ENCODE measurements around the gene FAH. TPM values are rescaled to one million over a fixed set of nuclear protein-coding genes. Genes with fewer than 3 reads are reported as not detected.

Gene FAH
- 1 to 10 TPM; 7.2 TPM for total RNA-seq
- 1 to 10 TPM; 6.2 to 8.9 TPM for polyA plus RNA-seq

DNA sequence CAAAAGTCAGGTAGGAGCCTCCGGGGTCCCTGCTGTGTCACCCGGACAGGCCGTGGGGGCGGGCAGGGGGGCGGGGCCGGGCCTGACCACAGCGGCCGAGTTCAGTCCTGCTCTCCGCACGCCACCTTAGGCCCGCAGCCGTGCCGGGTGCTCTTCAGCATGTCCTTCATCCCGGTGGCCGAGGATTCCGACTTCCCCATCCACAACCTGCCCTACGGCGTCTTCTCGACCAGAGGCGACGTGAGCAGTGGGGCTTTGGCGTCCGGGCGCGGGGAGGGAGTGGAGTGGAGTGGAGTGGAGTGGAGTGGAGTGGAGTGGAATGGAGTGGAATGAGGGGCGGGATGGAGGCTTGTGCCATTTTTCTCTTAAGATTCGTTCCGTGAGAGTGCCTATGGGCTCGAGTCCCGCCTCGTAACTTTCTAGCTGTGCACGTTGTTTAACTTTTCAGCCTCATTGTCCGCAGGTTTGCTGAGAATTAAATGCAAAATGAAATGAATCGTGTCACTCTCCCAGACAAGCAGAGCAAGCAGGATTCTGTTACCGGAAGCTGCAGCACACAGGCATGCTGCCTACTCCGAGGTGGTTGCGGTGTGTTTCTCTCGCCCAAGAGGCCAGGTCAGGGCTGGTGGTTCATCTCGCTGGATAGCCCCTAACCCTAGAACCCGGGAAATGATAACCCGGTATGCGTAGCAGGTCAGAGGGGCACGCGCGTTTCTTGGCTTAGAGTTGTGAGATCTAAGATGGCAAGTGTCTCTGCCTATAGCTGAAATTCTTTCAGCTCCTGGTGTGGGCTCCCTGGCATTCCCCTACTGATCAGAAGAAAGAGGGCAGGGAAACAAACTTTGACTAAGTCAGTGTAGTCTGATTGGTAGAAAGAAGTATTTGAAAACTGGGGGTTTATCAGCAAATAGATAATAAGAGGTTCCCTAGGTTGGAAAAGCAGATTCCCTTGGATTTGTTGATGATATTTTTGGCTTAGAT lies at the start of gene FAH:
Gene FAH (plus strand): TSS at position 104 of the 981 bp plus-strand sequence. CDS start 56 bp downstream, at position 160.
- H3K27me3 ChIP-seq (ENCODE audit: insufficient read depth, low read length) = no peaks in the 10 kb centered on the region
- POLR2A ChIA-PET (ENCODE audit: partially characterized antibody) = interaction anchor here (1.0 to 2.5 kb wide), 4 partner anchors 8 to 257 kb away, joined by 3 to 29 read pairs (median 8); partner anchors contain the start of genes MTHFS and ZFAND6
- peak; percentile 47 to 55 (median 52) for DNase-seq
- Mint-ChIP-seq H3K36me3 (peaks cover 0 to 4% of the 10 kb centered on the region in 2 donors), H3K4me1 (peaks cover 16 to 23% (median 20%) of the 10 kb centered on the region in 4 donors), H3K27me3 (no peaks in the 10 kb centered on the region), H3K9me3 (no peaks in the 10 kb centered on the region), H3K4me3 (peak within 1 kb of the TSS; percentile 91 to 95 (median 93)), H3K27ac (peak within 1 kb of the TSS; percentile 89 to 96 (median 89))
- peaks cover 14% of the 10 kb centered on the region for H3K4me1 ChIP-seq (ENCODE audit: insufficient read depth, low read length)
- no peaks in the 10 kb centered on the region for H3K9me3 ChIP-seq (ENCODE audit: control insufficient read depth in 1 of 2, low read length in 2 of 2)
- peak within 1 kb of the TSS; percentile 73 for H3K27ac ChIP-seq (ENCODE audit: low read depth, low read length)
- no peaks in the 10 kb centered on the region for H3K36me3 ChIP-seq (ENCODE audit: insufficient read depth, low read length)
- CTCF ChIA-PET (ENCODE audit: partially characterized antibody) = interaction anchor here (0.7 kb wide), 1 partner anchor 19 kb away, joined by 3 read pairs; no protein-coding TSS in a partner anchor
- H3K4me3 ChIP-seq (ENCODE audit: low read length in 2 of 2) = peak within 1 kb of the TSS; percentile 15 to 82
- intact Hi-C loops (cut with micrococcal nuclease) = loop anchor here (1.0 to 5.0 kb wide), 3 partner anchors 94 to 230 kb away; partner anchors contain the start of gene ZFAND6

DNA sequence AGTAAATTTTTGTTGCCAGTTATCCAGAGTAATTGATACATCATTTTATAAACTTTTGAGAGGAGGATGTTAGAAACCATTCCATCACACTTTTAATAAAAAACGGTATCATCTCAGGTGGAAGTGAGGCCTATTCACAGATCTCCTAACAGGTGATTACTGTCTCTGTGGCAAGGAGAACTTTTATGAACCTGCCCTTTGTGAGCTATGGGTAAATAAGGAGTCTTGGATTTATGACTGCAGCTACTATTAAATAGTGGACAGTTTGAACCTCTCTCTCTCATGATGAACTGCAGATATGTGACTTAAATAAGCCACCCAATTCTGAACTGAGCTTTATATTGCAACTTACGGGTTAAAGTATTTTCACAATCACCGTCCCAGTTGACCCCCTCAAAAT lies 47.6 kb upstream of the FAH start:
- no peak overlapping the region for H3K27ac Mint-ChIP-seq
- POLR2A ChIA-PET (ENCODE audit: partially characterized antibody) = no interaction called here

DNA sequence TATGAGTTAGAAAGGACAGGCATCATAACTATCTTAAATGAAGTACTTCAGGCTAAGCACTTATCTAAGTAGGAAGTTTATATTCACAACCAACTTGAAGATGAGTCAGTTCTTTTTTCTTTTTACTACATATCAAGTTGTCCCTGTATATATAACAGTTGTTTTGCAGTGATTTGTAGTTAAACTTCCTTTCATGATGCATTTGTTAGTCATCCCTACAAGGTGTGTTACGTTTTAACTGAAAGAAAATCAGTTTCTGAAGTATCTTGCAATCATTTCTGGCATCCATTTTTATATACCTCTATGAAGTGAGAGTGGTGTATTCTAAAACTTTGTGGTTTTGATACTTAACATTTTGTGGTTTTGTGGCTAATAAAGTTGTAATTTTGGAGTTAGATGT lies 47.2 kb upstream of the FAH start:
- intact Hi-C loops (cut with micrococcal nuclease) = no loop called here
- H3K36me3 Mint-ChIP-seq = peaks cover 12% of the 10 kb centered on the region in 2 donors

More for the DNA sequence above, 47.6 kb upstream of the FAH start:
- Histone ChIP-seq H3K9me3 (ENCODE audit: control insufficient read depth in 1 of 2, low read length in 2 of 2) (no peaks in the 10 kb centered on the region), H3K27me3 (ENCODE audit: insufficient read depth, low read length) (no peaks in the 10 kb centered on the region), H3K4me3 (ENCODE audit: low read length in 2 of 2) (no peak overlapping the region), H3K27ac (ENCODE audit: low read depth, low read length) (no peak overlapping the region), H3K4me1 (ENCODE audit: insufficient read depth, low read length) (peaks cover 13% of the 10 kb centered on the region), H3K36me3 (ENCODE audit: insufficient read depth, low read length) (no peaks in the 10 kb centered on the region)
- no peaks in the 10 kb centered on the region for H3K27me3 Mint-ChIP-seq
- H3K9me3 Mint-ChIP-seq = no peaks in the 10 kb centered on the region
- DNase-seq = no peak
- H3K4me3 Mint-ChIP-seq = peak overlapping the region in 1 of 8 donors; percentile 17
- H3K36me3 Mint-ChIP-seq = peaks cover 12% of the 10 kb centered on the region in 2 donors
- intact Hi-C loops (cut with micrococcal nuclease) = no loop called here
- CTCF ChIA-PET (ENCODE audit: partially characterized antibody) = interaction anchor here (0.6 kb wide), 1 partner anchor 14 kb away, joined by 4 read pairs; no protein-coding TSS in a partner anchor
- H3K4me1 Mint-ChIP-seq = peaks cover 32 to 53% (median 33%) of the 10 kb centered on the region in 4 donors

DNA sequence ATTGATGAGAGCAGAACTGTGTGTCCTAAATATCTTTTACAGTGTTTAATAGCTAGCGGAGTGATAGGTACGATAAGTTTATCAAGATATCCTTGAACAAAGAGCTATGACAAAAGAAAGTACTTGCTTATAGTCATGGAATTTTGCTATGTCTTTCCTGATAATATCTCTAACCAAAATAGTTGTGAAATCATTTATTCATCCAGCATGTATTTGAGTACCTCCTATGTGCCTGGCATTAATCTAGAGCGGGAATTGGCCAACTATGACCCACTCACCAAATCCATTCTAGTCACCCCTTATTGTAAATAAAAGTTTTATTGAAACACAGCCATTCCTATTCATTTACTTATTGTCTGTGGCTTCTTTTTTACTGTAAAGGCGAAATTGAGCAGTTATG lies 46.7 kb upstream of the FAH start:
- no peak overlapping the region for H3K4me3 Mint-ChIP-seq
- peaks cover 13% of the 10 kb centered on the region for H3K4me1 ChIP-seq (ENCODE audit: insufficient read depth, low read length)
- peaks cover 10 to 12% of the 10 kb centered on the region in 2 donors for H3K36me3 Mint-ChIP-seq
- H3K27me3 Mint-ChIP-seq = no peaks in the 10 kb centered on the region
- no peak overlapping the region for H3K27ac Mint-ChIP-seq
- CTCF ChIA-PET (ENCODE audit: partially characterized antibody) = no interaction called here
- H3K9me3 ChIP-seq (ENCODE audit: control insufficient read depth in 1 of 2, low read length in 2 of 2) = no peaks in the 10 kb centered on the region
- intact Hi-C loops (cut with micrococcal nuclease) = no loop called here
- H3K4me1 Mint-ChIP-seq = peaks cover 29 to 61% (median 35%) of the 10 kb centered on the region in 4 donors
- no peaks in the 10 kb centered on the region for H3K27me3 ChIP-seq (ENCODE audit: insufficient read depth, low read length)
- H3K4me3 ChIP-seq (ENCODE audit: low read length in 2 of 2) = no peak overlapping the region
- H3K36me3 ChIP-seq (ENCODE audit: insufficient read depth, low read length) = no peaks in the 10 kb centered on the region
- no peaks in the 10 kb centered on the region for H3K9me3 Mint-ChIP-seq
- H3K27ac ChIP-seq (ENCODE audit: low read depth, low read length) = no peak overlapping the region
- no peak for DNase-seq
- POLR2A ChIA-PET (ENCODE audit: partially characterized antibody) = no interaction called here

More for the DNA sequence above, 47.2 kb upstream of the FAH start:
- Histone ChIP-seq H3K4me3 (ENCODE audit: low read length in 2 of 2) (no peak overlapping the region), H3K4me1 (ENCODE audit: insufficient read depth, low read length) (peaks cover 13% of the 10 kb centered on the region), H3K36me3 (ENCODE audit: insufficient read depth, low read length) (no peaks in the 10 kb centered on the region), H3K9me3 (ENCODE audit: control insufficient read depth in 1 of 2, low read length in 2 of 2) (no peaks in the 10 kb centered on the region), H3K27ac (ENCODE audit: low read depth, low read length) (no peak overlapping the region), H3K27me3 (ENCODE audit: insufficient read depth, low read length) (no peaks in the 10 kb centered on the region)
- Mint-ChIP-seq H3K27ac (no peak overlapping the region), H3K4me3 (no peak overlapping the region), H3K4me1 (peaks cover 31 to 56% (median 35%) of the 10 kb centered on the region in 4 donors), H3K27me3 (no peaks in the 10 kb centered on the region), H3K9me3 (no peaks in the 10 kb centered on the region)
- ChIA-PET POLR2A (ENCODE audit: partially characterized antibody) (no interaction called here), CTCF (ENCODE audit: partially characterized antibody) (interaction anchor here (0.6 kb wide), 1 partner anchor 14 kb away, joined by 4 read pairs; no protein-coding TSS in a partner anchor)
- no peak for DNase-seq

DNA sequence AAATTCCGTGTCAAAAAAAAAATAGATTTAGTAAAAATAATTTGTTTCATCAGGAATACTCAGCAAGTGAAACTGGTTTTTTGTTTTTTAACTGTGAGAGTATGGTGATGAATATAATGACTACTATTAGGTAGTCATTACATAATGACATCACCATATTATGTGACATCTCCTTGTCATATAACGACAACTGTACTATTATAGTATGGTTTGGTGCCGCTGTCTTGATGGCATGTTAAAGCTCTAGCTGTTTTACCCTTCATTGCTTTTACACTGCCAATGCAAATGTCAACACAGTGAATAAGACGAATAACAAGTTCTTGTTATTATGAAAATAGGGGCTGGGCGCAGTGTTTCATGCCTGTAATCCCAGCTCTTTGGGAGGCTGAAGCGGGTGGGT lies 45.6 kb upstream of the FAH start:
- Mint-ChIP-seq H3K27ac (no peak overlapping the region), H3K4me3 (no peak overlapping the region), H3K4me1 (peaks cover 27 to 63% (median 34%) of the 10 kb centered on the region in 4 donors), H3K36me3 (peaks cover 8 to 10% of the 10 kb centered on the region in 2 donors), H3K27me3 (no peaks in the 10 kb centered on the region), H3K9me3 (no peaks in the 10 kb centered on the region)
- POLR2A ChIA-PET (ENCODE audit: partially characterized antibody) = no interaction called here
- Histone ChIP-seq H3K27me3 (ENCODE audit: insufficient read depth, low read length) (no peaks in the 10 kb centered on the region), H3K27ac (ENCODE audit: low read depth, low read length) (no peak overlapping the region), H3K9me3 (ENCODE audit: control insufficient read depth in 1 of 2, low read length in 2 of 2) (no peaks in the 10 kb centered on the region), H3K36me3 (ENCODE audit: insufficient read depth, low read length) (no peaks in the 10 kb centered on the region), H3K4me3 (ENCODE audit: low read length in 2 of 2) (no peak overlapping the region), H3K4me1 (ENCODE audit: insufficient read depth, low read length) (peaks cover 13% of the 10 kb centered on the region)
- intact Hi-C loops (cut with micrococcal nuclease) = no loop called here
- no peak for DNase-seq
- CTCF ChIA-PET (ENCODE audit: partially characterized antibody) = no interaction called here

DNA sequence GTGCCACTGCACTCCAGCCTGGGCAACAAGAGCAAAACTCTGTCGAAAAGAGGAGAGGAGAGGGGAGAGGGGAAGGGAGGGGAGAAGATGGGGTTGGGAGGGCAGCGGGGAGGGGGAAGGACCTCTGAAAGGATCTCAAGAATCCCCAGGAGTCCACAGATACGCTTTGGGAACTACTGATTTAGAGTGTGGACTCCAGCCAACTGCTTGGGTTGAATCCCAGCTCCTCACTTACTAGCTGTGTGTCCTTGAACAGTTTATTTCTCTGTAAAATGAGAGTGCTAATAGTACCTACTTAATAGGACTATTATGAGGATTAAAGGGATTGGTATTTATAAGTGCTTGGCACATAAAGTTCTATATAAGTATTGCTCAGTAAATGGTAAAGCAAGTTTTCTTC lies 45.0 kb upstream of the FAH start:
- H3K4me3 ChIP-seq (ENCODE audit: low read length in 2 of 2) = no peak overlapping the region
- Mint-ChIP-seq H3K4me1 (peaks cover 25 to 61% (median 32%) of the 10 kb centered on the region in 4 donors), H3K27ac (no peak overlapping the region), H3K27me3 (no peaks in the 10 kb centered on the region), H3K36me3 (peaks cover 3 to 6% of the 10 kb centered on the region in 2 donors), H3K9me3 (no peaks in the 10 kb centered on the region), H3K4me3 (no peak overlapping the region)
- intact Hi-C loops (cut with micrococcal nuclease) = no loop called here
- H3K27me3 ChIP-seq (ENCODE audit: insufficient read depth, low read length) = no peaks in the 10 kb centered on the region
- POLR2A ChIA-PET (ENCODE audit: partially characterized antibody) = no interaction called here
- CTCF ChIA-PET (ENCODE audit: partially characterized antibody) = no interaction called here
- no peak overlapping the region for H3K27ac ChIP-seq (ENCODE audit: low read depth, low read length)
- H3K9me3 ChIP-seq (ENCODE audit: control insufficient read depth in 1 of 2, low read length in 2 of 2) = no peaks in the 10 kb centered on the region
- peaks cover 13% of the 10 kb centered on the region for H3K4me1 ChIP-seq (ENCODE audit: insufficient read depth, low read length)
- no peak for DNase-seq
- no peaks in the 10 kb centered on the region for H3K36me3 ChIP-seq (ENCODE audit: insufficient read depth, low read length)

DNA sequence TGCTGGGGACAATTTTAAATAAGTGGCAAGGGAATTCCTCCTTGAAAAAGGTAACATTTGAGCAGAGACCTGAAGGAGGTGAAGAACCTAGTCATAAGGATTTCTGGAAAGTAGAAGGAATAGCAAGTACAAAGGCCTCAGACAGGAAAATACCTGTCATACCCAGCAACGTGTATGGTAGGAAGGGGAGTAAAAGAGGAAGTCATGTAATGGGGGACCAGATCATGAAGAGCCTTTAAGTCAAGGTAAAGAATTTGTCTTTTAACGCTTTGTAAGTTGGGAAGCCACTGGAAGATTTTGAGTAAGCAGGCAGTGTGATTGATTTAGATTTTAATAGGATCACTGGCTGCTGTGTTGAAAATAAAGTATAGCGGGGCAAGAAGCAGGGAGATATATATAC lies 43.4 kb upstream of the FAH start:
- Mint-ChIP-seq H3K9me3 (no peaks in the 10 kb centered on the region), H3K27ac (peak overlapping the region in 1 of 7 donors; percentile 32), H3K36me3 (peaks cover 0 to 2% of the 10 kb centered on the region in 2 donors), H3K4me3 (no peak overlapping the region), H3K4me1 (peaks cover 32 to 62% (median 38%) of the 10 kb centered on the region in 4 donors), H3K27me3 (no peaks in the 10 kb centered on the region)
- CTCF ChIA-PET (ENCODE audit: partially characterized antibody) = no interaction called here
- no peak for DNase-seq
- Histone ChIP-seq H3K36me3 (ENCODE audit: insufficient read depth, low read length) (no peaks in the 10 kb centered on the region), H3K4me1 (ENCODE audit: insufficient read depth, low read length) (peaks cover 13% of the 10 kb centered on the region), H3K4me3 (ENCODE audit: low read length in 2 of 2) (no peak overlapping the region), H3K27ac (ENCODE audit: low read depth, low read length) (no peak overlapping the region), H3K27me3 (ENCODE audit: insufficient read depth, low read length) (no peaks in the 10 kb centered on the region), H3K9me3 (ENCODE audit: control insufficient read depth in 1 of 2, low read length in 2 of 2) (no peaks in the 10 kb centered on the region)
- POLR2A ChIA-PET (ENCODE audit: partially characterized antibody) = no interaction called here
- intact Hi-C loops (cut with micrococcal nuclease) = no loop called here
